ENCODE measurements around the gene NUP42. TPM values are rescaled to one million over a fixed set of nuclear protein-coding genes. Genes with fewer than 3 reads are reported as not detected.
"Not testable (repeated sequence)": the region's sequence is repeated elsewhere in the genome, so short reads cannot be mapped to it uniquely, and the experiment has no call there.

NUP42 gene
- total RNA-seq, 1 donor from 2014 or later = 32.4 TPM

GRCh38 chr7:23212395-23212794, 30.5 kb downstream of the NUP42 start:
- peaks cover 0 to 7% (median 0%) of the 10 kb centered on the region in 3 donors for H3K27me3 ChIP-seq (ENCODE audit: control insufficient read depth in 3 of 3, insufficient read depth in 3 of 3, low read length in 3 of 3)
- no peak overlapping the region for H3K4me3 ChIP-seq (ENCODE audit: low read length in 3 of 3)
- H3K9ac ChIP-seq (ENCODE audit: low read depth in 1 of 3, low read length in 3 of 3) = no peak overlapping the region
- no peaks in the 10 kb centered on the region for H3K36me3 ChIP-seq (ENCODE audit: control insufficient read depth in 3 of 3, insufficient read depth in 3 of 3, low read length in 3 of 3)
- no peaks in the 10 kb centered on the region for H3K9me3 ChIP-seq (ENCODE audit: control insufficient read depth in 3 of 3, low read length in 3 of 3)
- no peak overlapping the region for H3K27ac ChIP-seq (ENCODE audit: low read depth, low read length)
- H3K4me1 ChIP-seq (ENCODE audit: control insufficient read depth in 3 of 3, insufficient read depth in 3 of 3, low read length in 3 of 3) = no peaks in the 10 kb centered on the region

- H3K4me1 ChIP-seq (ENCODE audit: control insufficient read depth in 3 of 3, insufficient read depth in 3 of 3, low read length in 3 of 3) = no peaks in the 10 kb centered on the region
- no peak overlapping the region for H3K9ac ChIP-seq (ENCODE audit: low read depth in 1 of 3, low read length in 3 of 3)
- no peaks in the 10 kb centered on the region for H3K9me3 ChIP-seq (ENCODE audit: control insufficient read depth in 3 of 3, low read length in 3 of 3)
- peaks cover 0 to 7% (median 0%) of the 10 kb centered on the region in 3 donors for H3K27me3 ChIP-seq (ENCODE audit: control insufficient read depth in 3 of 3, insufficient read depth in 3 of 3, low read length in 3 of 3)
- no peak overlapping the region for H3K4me3 ChIP-seq (ENCODE audit: low read length in 3 of 3)
- H3K27ac ChIP-seq (ENCODE audit: low read depth, low read length) = no peak overlapping the region
- H3K36me3 ChIP-seq (ENCODE audit: control insufficient read depth in 3 of 3, insufficient read depth in 3 of 3, low read length in 3 of 3) = no peaks in the 10 kb centered on the region
These were observed 31.0 kb downstream of the NUP42 start for GRCh38 chr7:23212841-23213240.

- H3K27ac ChIP-seq (ENCODE audit: low read depth, low read length) = no peak overlapping the region
- peaks cover 0 to 6% (median 0%) of the 10 kb centered on the region in 3 donors for H3K27me3 ChIP-seq (ENCODE audit: control insufficient read depth in 3 of 3, insufficient read depth in 3 of 3, low read length in 3 of 3)
- no peak overlapping the region for H3K9ac ChIP-seq (ENCODE audit: low read depth in 1 of 3, low read length in 3 of 3)
- no peaks in the 10 kb centered on the region for H3K4me1 ChIP-seq (ENCODE audit: control insufficient read depth in 3 of 3, insufficient read depth in 3 of 3, low read length in 3 of 3)
- no peaks in the 10 kb centered on the region for H3K9me3 ChIP-seq (ENCODE audit: control insufficient read depth in 3 of 3, low read length in 3 of 3)
- H3K36me3 ChIP-seq (ENCODE audit: control insufficient read depth in 3 of 3, insufficient read depth in 3 of 3, low read length in 3 of 3) = no peaks in the 10 kb centered on the region
- H3K4me3 ChIP-seq (ENCODE audit: low read length in 3 of 3) = no peak overlapping the region
These were observed 31.9 kb downstream of the NUP42 start for GRCh38 chr7:23213755-23214154.

GRCh38 chr7:23214423-23214822, 32.6 kb downstream of the NUP42 start:
- H3K4me1 ChIP-seq (ENCODE audit: control insufficient read depth in 3 of 3, insufficient read depth in 3 of 3, low read length in 3 of 3) = no peaks in the 10 kb centered on the region
- H3K9me3 ChIP-seq (ENCODE audit: control insufficient read depth in 3 of 3, low read length in 3 of 3) = no peaks in the 10 kb centered on the region
- no peak overlapping the region for H3K4me3 ChIP-seq (ENCODE audit: low read length in 3 of 3)
- H3K27ac ChIP-seq (ENCODE audit: low read depth, low read length) = no peak overlapping the region
- H3K27me3 ChIP-seq (ENCODE audit: control insufficient read depth in 3 of 3, insufficient read depth in 3 of 3, low read length in 3 of 3) = peaks cover 0 to 5% (median 0%) of the 10 kb centered on the region in 3 donors
- no peaks in the 10 kb centered on the region for H3K36me3 ChIP-seq (ENCODE audit: control insufficient read depth in 3 of 3, insufficient read depth in 3 of 3, low read length in 3 of 3)
- H3K9ac ChIP-seq (ENCODE audit: low read depth in 1 of 3, low read length in 3 of 3) = no peak overlapping the region

GRCh38 chr7:23214938-23215337, 33.1 kb downstream of the NUP42 start:
- Histone ChIP-seq H3K27me3 (ENCODE audit: control insufficient read depth in 3 of 3, insufficient read depth in 3 of 3, low read length in 3 of 3) (peaks cover 0 to 5% (median 0%) of the 10 kb centered on the region in 3 donors), H3K36me3 (ENCODE audit: control insufficient read depth in 3 of 3, insufficient read depth in 3 of 3, low read length in 3 of 3) (no peaks in the 10 kb centered on the region)

GRCh38 chr7:23216021-23216420, 34.2 kb downstream of the NUP42 start:
- no peaks in the 10 kb centered on the region for H3K4me1 ChIP-seq (ENCODE audit: control insufficient read depth in 3 of 3, insufficient read depth in 3 of 3, low read length in 3 of 3)
- H3K27ac ChIP-seq (ENCODE audit: low read depth, low read length) = no peak overlapping the region
- H3K27me3 ChIP-seq (ENCODE audit: control insufficient read depth in 3 of 3, insufficient read depth in 3 of 3, low read length in 3 of 3) = peaks cover 0 to under 1% (median 0%) of the 10 kb centered on the region in 3 donors
- no peaks in the 10 kb centered on the region for H3K9me3 ChIP-seq (ENCODE audit: control insufficient read depth in 3 of 3, low read length in 3 of 3)
- no peak overlapping the region for H3K9ac ChIP-seq (ENCODE audit: low read depth in 1 of 3, low read length in 3 of 3)
- H3K36me3 ChIP-seq (ENCODE audit: control insufficient read depth in 3 of 3, insufficient read depth in 3 of 3, low read length in 3 of 3) = no peaks in the 10 kb centered on the region
- no peak overlapping the region for H3K4me3 ChIP-seq (ENCODE audit: low read length in 3 of 3)

More at GRCh38 chr7:23214938-23215337, 33.1 kb downstream of the NUP42 start:
- Histone ChIP-seq H3K9me3 (ENCODE audit: control insufficient read depth in 3 of 3, low read length in 3 of 3) (no peaks in the 10 kb centered on the region), H3K4me3 (ENCODE audit: low read length in 3 of 3) (no peak overlapping the region), H3K4me1 (ENCODE audit: control insufficient read depth in 3 of 3, insufficient read depth in 3 of 3, low read length in 3 of 3) (no peaks in the 10 kb centered on the region), H3K27ac (ENCODE audit: low read depth, low read length) (no peak overlapping the region), H3K9ac (ENCODE audit: low read depth in 1 of 3, low read length in 3 of 3) (no peak overlapping the region)

- Histone ChIP-seq H3K9ac (ENCODE audit: low read depth in 1 of 3, low read length in 3 of 3) (no peak overlapping the region), H3K4me3 (ENCODE audit: low read length in 3 of 3) (no peak overlapping the region), H3K27ac (ENCODE audit: low read depth, low read length) (no peak overlapping the region)
These were observed 36.3 kb downstream of the NUP42 start for GRCh38 chr7:23218196-23218595.

GRCh38 chr7:23220690-23221305, 39.0 kb downstream of the NUP42 start:
- Histone ChIP-seq H3K27me3 (ENCODE audit: control insufficient read depth in 3 of 3, insufficient read depth in 3 of 3, low read length in 3 of 3) (no peaks in the 10 kb centered on the region), H3K4me1 (ENCODE audit: control insufficient read depth in 3 of 3, insufficient read depth in 3 of 3, low read length in 3 of 3) (peaks cover 0 to 5% (median 0%) of the 10 kb centered on the region in 3 donors), H3K36me3 (ENCODE audit: control insufficient read depth in 3 of 3, insufficient read depth in 3 of 3, low read length in 3 of 3) (no peaks in the 10 kb centered on the region), H3K4me3 (ENCODE audit: low read length in 3 of 3) (no peak overlapping the region), H3K27ac (ENCODE audit: low read depth, low read length) (no peak overlapping the region), H3K9ac (ENCODE audit: low read depth in 1 of 3, low read length in 3 of 3) (no peak overlapping the region), H3K9me3 (ENCODE audit: control insufficient read depth in 3 of 3, low read length in 3 of 3) (no peaks in the 10 kb centered on the region)

More at GRCh38 chr7:23218196-23218595, 36.3 kb downstream of the NUP42 start:
- Histone ChIP-seq H3K4me1 (ENCODE audit: control insufficient read depth in 3 of 3, insufficient read depth in 3 of 3, low read length in 3 of 3) (peaks cover 0 to 5% (median 0%) of the 10 kb centered on the region in 3 donors), H3K36me3 (ENCODE audit: control insufficient read depth in 3 of 3, insufficient read depth in 3 of 3, low read length in 3 of 3) (no peaks in the 10 kb centered on the region), H3K9me3 (ENCODE audit: control insufficient read depth in 3 of 3, low read length in 3 of 3) (no peaks in the 10 kb centered on the region), H3K27me3 (ENCODE audit: control insufficient read depth in 3 of 3, insufficient read depth in 3 of 3, low read length in 3 of 3) (no peaks in the 10 kb centered on the region)

- Histone ChIP-seq H3K27ac (ENCODE audit: low read depth, low read length) (no peak overlapping the region), H3K4me3 (ENCODE audit: low read length in 3 of 3) (no peak overlapping the region), H3K4me1 (ENCODE audit: control insufficient read depth in 3 of 3, insufficient read depth in 3 of 3, low read length in 3 of 3) (peaks cover 0 to 5% (median 0%) of the 10 kb centered on the region in 3 donors), H3K27me3 (ENCODE audit: control insufficient read depth in 3 of 3, insufficient read depth in 3 of 3, low read length in 3 of 3) (no peaks in the 10 kb centered on the region), H3K9ac (ENCODE audit: low read depth in 1 of 3, low read length in 3 of 3) (no peak overlapping the region), H3K36me3 (ENCODE audit: control insufficient read depth in 3 of 3, insufficient read depth in 3 of 3, low read length in 3 of 3) (no peaks in the 10 kb centered on the region), H3K9me3 (ENCODE audit: control insufficient read depth in 3 of 3, low read length in 3 of 3) (no peaks in the 10 kb centered on the region)
These were observed 40.7 kb downstream of the NUP42 start for GRCh38 chr7:23222439-23223030.

GRCh38 chr7:23224364-23224763, 42.5 kb downstream of the NUP42 start:
- not testable (repeated sequence) for H3K27ac ChIP-seq (ENCODE audit: low read depth, low read length); H3K36me3 ChIP-seq (ENCODE audit: control insufficient read depth in 3 of 3, insufficient read depth in 3 of 3, low read length in 3 of 3); H3K9me3 ChIP-seq (ENCODE audit: control insufficient read depth in 3 of 3, low read length in 3 of 3); H3K4me1 ChIP-seq (ENCODE audit: control insufficient read depth in 3 of 3, insufficient read depth in 3 of 3, low read length in 3 of 3); H3K9ac ChIP-seq (ENCODE audit: low read depth in 1 of 3, low read length in 3 of 3); H3K27me3 ChIP-seq (ENCODE audit: control insufficient read depth in 3 of 3, insufficient read depth in 3 of 3, low read length in 3 of 3); H3K4me3 ChIP-seq (ENCODE audit: low read length in 3 of 3)

Data from skeletal muscle tissue (tissue), 4 donors.